ENCODE results near the gene OLFML2B.

DNA sequence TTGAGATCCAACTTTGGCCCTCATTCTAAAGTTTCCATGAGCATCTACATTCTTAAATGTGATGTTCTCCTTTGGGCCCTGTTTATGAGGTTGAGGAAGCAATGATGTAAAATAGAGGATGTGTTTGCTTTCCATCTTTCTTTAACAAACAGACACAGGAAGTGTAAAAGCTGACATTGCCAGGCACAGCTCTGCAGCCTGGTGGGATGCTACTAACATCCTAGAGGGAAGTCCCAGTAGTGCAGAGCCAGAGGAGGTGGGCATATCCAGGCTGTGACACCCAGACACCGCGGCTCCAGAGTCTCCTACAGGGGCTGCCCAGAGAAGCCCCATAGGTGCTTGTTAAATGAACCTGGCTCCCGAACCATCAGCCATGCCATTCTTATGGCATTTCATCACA, 16.2 kb downstream of the OLFML2B start:
- TF ChIP-seq HOXA7 (CRISPR knock-in tag; IDR thresholded peaks at IDR 0.05) (no peak), SREBF2 (IDR thresholded peaks at IDR 0.05) (no peak), MAZ (IDR thresholded peaks at IDR 0.05; ENCODE audit: borderline replicate concordance, low read depth, low read length) (no peak), MAFK (IDR thresholded peaks at IDR 0.05; ENCODE audit: partially characterized antibody) (no peak), NFE2L2 (conservative IDR thresholded peaks at IDR 0.05; ENCODE audit: low read length) (no peak), RFX5 (IDR thresholded peaks at IDR 0.05) (no peak), FOXS1 (CRISPR knock-in tag; IDR thresholded peaks at IDR 0.05) (no peak), ESRRA (IDR thresholded peaks at IDR 0.05; ENCODE audit: borderline replicate concordance, low read length) (no peak)
- TF ChIP-seq, protein P1, sequence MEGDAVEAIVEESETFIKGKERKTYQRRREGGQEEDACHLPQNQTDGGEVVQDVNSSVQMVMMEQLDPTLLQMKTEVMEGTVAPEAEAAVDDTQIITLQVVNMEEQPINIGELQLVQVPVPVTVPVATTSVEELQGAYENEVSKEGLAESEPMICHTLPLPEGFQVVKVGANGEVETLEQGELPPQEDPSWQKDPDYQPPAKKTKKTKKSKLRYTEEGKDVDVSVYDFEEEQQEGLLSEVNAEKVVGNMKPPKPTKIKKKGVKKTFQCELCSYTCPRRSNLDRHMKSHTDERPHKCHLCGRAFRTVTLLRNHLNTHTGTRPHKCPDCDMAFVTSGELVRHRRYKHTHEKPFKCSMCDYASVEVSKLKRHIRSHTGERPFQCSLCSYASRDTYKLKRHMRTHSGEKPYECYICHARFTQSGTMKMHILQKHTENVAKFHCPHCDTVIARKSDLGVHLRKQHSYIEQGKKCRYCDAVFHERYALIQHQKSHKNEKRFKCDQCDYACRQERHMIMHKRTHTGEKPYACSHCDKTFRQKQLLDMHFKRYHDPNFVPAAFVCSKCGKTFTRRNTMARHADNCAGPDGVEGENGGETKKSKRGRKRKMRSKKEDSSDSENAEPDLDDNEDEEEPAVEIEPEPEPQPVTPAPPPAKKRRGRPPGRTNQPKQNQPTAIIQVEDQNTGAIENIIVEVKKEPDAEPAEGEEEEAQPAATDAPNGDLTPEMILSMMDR (IDR thresholded peaks at IDR 0.05), result no peak
- TF ChIP-seq, protein P2, sequence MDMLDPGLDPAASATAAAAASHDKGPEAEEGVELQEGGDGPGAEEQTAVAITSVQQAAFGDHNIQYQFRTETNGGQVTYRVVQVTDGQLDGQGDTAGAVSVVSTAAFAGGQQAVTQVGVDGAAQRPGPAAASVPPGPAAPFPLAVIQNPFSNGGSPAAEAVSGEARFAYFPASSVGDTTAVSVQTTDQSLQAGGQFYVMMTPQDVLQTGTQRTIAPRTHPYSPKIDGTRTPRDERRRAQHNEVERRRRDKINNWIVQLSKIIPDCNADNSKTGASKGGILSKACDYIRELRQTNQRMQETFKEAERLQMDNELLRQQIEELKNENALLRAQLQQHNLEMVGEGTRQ (IDR thresholded peaks at IDR 0.05), result no peak
- TF ChIP-seq, protein P3, sequence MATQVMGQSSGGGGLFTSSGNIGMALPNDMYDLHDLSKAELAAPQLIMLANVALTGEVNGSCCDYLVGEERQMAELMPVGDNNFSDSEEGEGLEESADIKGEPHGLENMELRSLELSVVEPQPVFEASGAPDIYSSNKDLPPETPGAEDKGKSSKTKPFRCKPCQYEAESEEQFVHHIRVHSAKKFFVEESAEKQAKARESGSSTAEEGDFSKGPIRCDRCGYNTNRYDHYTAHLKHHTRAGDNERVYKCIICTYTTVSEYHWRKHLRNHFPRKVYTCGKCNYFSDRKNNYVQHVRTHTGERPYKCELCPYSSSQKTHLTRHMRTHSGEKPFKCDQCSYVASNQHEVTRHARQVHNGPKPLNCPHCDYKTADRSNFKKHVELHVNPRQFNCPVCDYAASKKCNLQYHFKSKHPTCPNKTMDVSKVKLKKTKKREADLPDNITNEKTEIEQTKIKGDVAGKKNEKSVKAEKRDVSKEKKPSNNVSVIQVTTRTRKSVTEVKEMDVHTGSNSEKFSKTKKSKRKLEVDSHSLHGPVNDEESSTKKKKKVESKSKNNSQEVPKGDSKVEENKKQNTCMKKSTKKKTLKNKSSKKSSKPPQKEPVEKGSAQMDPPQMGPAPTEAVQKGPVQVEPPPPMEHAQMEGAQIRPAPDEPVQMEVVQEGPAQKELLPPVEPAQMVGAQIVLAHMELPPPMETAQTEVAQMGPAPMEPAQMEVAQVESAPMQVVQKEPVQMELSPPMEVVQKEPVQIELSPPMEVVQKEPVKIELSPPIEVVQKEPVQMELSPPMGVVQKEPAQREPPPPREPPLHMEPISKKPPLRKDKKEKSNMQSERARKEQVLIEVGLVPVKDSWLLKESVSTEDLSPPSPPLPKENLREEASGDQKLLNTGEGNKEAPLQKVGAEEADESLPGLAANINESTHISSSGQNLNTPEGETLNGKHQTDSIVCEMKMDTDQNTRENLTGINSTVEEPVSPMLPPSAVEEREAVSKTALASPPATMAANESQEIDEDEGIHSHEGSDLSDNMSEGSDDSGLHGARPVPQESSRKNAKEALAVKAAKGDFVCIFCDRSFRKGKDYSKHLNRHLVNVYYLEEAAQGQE (IDR thresholded peaks at IDR 0.05), result no peak
